HG03095 (cell line): ENCODE results near the gene RBM6.

Experiments
- ATAC-seq: cut with Tn5 transposase; IDR thresholded peaks from one replicate; pipeline ENCODE4 v1.9.1; 2021; ENCODE audit warnings: moderate library complexity; ENCODE audit not compliant: unreplicated experiment

The RBM6 gene

GRCh38 chr3:50124800-50125178 lies 184.8 kb downstream of the RBM6 start:
- ATAC-seq: no peak

GRCh38 chr3:50125541-50126286 lies 185.8 kb downstream of the RBM6 start:
- no peak for ATAC-seq

DNA sequence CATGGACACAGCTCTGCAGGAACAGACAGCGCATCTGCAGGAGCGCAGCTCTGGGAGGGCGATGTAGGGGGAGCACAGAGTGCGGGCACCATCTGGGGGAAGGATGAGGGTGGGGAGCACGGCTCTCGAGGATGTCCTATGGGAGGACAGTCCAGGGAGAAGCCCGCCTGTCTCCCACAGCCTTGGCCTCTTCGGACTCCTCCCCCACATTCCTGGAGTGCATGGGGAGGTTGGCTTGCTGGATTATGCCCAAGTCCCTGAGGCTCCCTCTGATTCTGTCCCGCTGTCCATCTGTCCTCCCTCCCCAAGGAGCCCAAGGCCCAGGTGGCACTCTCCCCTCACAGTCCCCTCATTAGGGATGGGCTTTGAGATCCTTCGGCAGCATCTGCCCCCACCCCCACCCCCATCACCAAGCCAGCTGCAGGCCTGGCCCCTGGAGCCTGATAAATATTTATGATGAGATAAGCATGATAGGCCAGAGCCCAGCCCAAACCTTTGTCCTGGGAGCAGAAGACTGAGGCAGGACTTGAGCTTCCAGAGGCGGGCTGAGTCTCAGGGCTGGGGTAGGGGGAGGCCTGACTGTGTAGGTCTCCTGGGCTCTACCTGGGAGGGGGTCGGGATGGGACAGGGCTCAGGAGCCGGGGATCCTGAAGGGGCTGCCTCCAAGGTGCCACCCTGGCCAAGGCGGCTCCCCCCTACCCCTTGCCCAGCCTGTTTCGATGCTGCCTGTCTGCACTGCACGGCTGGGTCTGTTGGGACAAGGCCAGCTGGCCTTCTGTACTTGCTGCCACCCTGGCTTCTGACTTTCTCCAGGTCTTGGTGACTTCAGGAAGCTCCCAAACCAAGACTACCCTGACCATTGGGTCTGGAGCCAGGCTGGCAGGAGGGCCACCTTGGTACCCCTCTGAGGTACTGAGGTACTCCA lies 186.6 kb downstream of the RBM6 start:
- ATAC-seq: no peak
